K562 (cell line): ENCODE results near the gene PBX4.

ENCODE experiments used
- TFAM ChIP-seq: fragments of 250-450 bp; sonication (Bioruptor Pico); conservative IDR thresholded peaks from 2 replicates; pipeline ENCODE4 v1.5.0; 2021; ENCODE audit warnings: mild to moderate bottlenecking, moderate library complexity
- ZBED1 ChIP-seq: IDR thresholded peaks from 2 replicates; pipeline ENCODE4 v1.6.1; 2014
- TF ChIP-seq, protein P1 (sequence below): sonication (generic); formaldehyde crosslinking; IDR thresholded peaks from 2 replicates; pipeline ENCODE4 v1.8.0; 2022; ENCODE audit warnings: missing genetic modification reagents, mild to moderate bottlenecking, borderline replicate concordance

DNA sequence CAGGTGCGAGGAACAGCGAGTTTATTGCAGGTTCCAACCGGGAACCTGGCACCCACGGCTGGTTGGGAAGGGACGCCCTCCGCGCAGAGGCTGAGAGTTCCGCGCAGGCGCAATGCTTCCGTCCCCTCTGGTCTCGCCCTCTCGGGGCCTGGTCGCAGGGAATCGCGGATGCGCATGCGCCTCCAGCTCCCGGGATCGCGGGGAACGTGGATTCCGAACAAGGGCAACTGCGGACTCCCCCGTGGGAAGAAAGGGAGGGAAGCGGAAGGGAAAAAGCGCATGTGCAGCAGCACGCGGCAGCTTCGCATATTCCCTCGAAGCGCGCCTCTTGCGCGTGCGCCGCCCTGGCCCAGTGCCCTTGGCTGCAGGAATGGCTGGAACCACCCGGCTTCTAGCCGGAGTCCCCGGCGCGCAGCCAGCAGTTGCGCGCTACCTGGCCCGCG is 104.3 kb downstream of the PBX4 start:
- no peak for TF ChIP-seq TFAM (CRISPR knock-in tag)
- TF ChIP-seq, protein P1, sequence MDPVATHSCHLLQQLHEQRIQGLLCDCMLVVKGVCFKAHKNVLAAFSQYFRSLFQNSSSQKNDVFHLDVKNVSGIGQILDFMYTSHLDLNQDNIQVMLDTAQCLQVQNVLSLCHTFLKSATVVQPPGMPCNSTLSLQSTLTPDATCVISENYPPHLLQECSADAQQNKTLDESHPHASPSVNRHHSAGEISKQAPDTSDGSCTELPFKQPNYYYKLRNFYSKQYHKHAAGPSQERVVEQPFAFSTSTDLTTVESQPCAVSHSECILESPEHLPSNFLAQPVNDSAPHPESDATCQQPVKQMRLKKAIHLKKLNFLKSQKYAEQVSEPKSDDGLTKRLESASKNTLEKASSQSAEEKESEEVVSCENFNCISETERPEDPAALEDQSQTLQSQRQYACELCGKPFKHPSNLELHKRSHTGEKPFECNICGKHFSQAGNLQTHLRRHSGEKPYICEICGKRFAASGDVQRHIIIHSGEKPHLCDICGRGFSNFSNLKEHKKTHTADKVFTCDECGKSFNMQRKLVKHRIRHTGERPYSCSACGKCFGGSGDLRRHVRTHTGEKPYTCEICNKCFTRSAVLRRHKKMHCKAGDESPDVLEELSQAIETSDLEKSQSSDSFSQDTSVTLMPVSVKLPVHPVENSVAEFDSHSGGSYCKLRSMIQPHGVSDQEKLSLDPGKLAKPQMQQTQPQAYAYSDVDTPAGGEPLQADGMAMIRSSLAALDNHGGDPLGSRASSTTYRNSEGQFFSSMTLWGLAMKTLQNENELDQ (CRISPR knock-in tag): no peak
- no peak for TF ChIP-seq ZBED1
